GM12892 (cell line): Measurements from ENCODE around the gene YY1.

Experiments used
- POLR2A ChIP-seq: IDR thresholded peaks from 2 replicates; pipeline ENCODE4 v1.6.1; 2011; ENCODE audit warnings: low read depth, low read length, control low read depth
- POLR2AphosphoS5 ChIP-seq: IDR thresholded peaks from 2 replicates; pipeline ENCODE4 v1.6.1; 2011; ENCODE audit warnings: low read depth, low read length, control low read depth

DNA sequence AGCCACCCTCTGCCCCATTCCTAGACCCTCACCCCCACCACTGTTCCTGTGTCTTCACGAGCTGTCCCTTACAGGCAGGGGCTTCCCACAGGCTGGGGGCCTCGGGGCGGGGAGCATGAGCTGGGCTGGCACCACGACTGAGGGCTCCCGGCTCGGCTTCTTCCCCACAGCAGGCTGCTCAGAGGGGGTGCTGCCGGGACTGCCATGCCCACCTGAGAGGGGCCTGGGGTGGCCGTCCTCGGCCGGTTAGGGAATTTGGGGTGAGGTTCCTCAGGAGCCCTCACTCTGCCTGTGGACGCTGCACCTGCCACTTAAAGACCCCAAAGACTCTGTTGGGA is 91.0 kb downstream of the YY1 start:
- no peak for TF ChIP-seq POLR2A
- no peak for TF ChIP-seq POLR2AphosphoS5
